ENCODE measurements around the gene SPATA24.

GRCh38 chr5:139382807-139383206 is 21.1 kb downstream of the SPATA24 start:
- TF ChIP-seq REST (IDR thresholded peaks at IDR 0.05; ENCODE audit: low read depth) (no peak), CEBPB (IDR thresholded peaks at IDR 0.05) (no peak), TEAD4 (IDR thresholded peaks at IDR 0.05) (no peak), MAX (IDR thresholded peaks at IDR 0.05) (no peak), USF1 (IDR thresholded peaks at IDR 0.05) (no peak), TAF1 (IDR thresholded peaks at IDR 0.05; ENCODE audit: low read depth) (no peak), TCF12 (IDR thresholded peaks at IDR 0.05; ENCODE audit: low read depth) (no peak), FOXM1 (IDR thresholded peaks at IDR 0.05; ENCODE audit: borderline replicate concordance, low read depth) (no peak), CREB1 (IDR thresholded peaks at IDR 0.05; ENCODE audit: low read depth) (no peak), YY1 (IDR thresholded peaks at IDR 0.05; ENCODE audit: low read depth) (no peak), EP300 (IDR thresholded peaks at IDR 0.05; ENCODE audit: borderline replicate concordance) (no peak)

Measured in Ishikawa (cell line).